K562 (cell line): ENCODE results near the gene CDK5RAP3. TPM values are rescaled to one million over a fixed set of nuclear protein-coding genes. Genes with fewer than 3 reads are reported as not detected.
A peak's percentile ranks its signal among the peaks of the same experiment; 100 is the strongest.

ENCODE experiments used
- ADNP ChIP-seq: fragments of 200-800 bp; sonication (Bioruptor generic); IDR thresholded peaks from 2 replicates; pipeline ENCODE4 v1.6.1; 2016; ENCODE audit warnings: missing genetic modification characterization, missing compliant biosample characterization
- BCOR ChIP-seq: fragments of 450-650 bp; IDR thresholded peaks from 2 replicates; pipeline ENCODE4 v1.6.1; 2016
- CREM ChIP-seq: IDR thresholded peaks from 2 replicates; pipeline ENCODE4 v1.6.1; 2014; ENCODE audit warnings: antibody characterized with exemption, low read depth
- GATAD2A ChIP-seq: fragments of 450-650 bp; IDR thresholded peaks from 2 replicates; pipeline ENCODE4 v1.6.1; 2017
- MTA1 ChIP-seq: fragments of 450-650 bp; IDR thresholded peaks from 2 replicates; pipeline ENCODE4 v1.6.1; 2017; ENCODE audit warnings: borderline replicate concordance
- NFIC ChIP-seq: fragments of 450-650 bp; IDR thresholded peaks from 2 replicates; pipeline ENCODE4 v1.6.1; 2017; ENCODE audit warnings: mild to moderate bottlenecking, inconsistent platforms
- RBM14 ChIP-seq: fragments of 200-400 bp; formaldehyde crosslinking; IDR thresholded peaks from 2 replicates; pipeline ENCODE4 v1.6.1; 2018; ENCODE audit warnings: low read depth, mild to moderate bottlenecking, low read length, moderate library complexity, borderline replicate concordance; ENCODE audit not compliant: insufficient read depth
- RFX1 ChIP-seq: fragments of 450-650 bp; IDR thresholded peaks from 2 replicates; pipeline ENCODE4 v1.6.1; 2016; ENCODE audit warnings: mild to moderate bottlenecking, moderate library complexity
- STAT5B ChIP-seq: fragments of 250-450 bp; sonication (Bioruptor Pico); IDR thresholded peaks from 2 replicates; pipeline ENCODE4 v1.8.0; 2021; ENCODE audit warnings: mild to moderate bottlenecking, inconsistent platforms
- TARDBP ChIP-seq: fragments of 450-650 bp; IDR thresholded peaks from 2 replicates; pipeline ENCODE4 v1.6.1; 2016
- ZNF764 ChIP-seq: fragments of 250-450 bp; sonication (Bioruptor Pico); IDR thresholded peaks from 2 replicates; pipeline ENCODE4 v1.4.0; 2020; ENCODE audit warnings: low read depth, mild to moderate bottlenecking, moderate library complexity
- polyA plus RNA-seq, 8 experiments: library from polyadenylated mRNA; depleted of rRNA in 4 of 8; stranded (reverse) in 5 of 8; unstranded in 3 of 8; fragments of >200 nt; fragmentation: Nextera tagmentation in 2 of 8; fragmentation: Illumina TruSeq in 1 of 8; extraction: Ambion mirVana in 2 of 8; extraction: Trizol in 1 of 8; gene quantifications; 2 replicates each; pipeline versions ENCODE4 v1.2.1 to v1.2.3, GENCODE V29; 2011 to 2014; ENCODE audit warnings: inconsistent platforms in 1 of 8, missing spikeins in 1 of 8
- total RNA-seq, 7 experiments: library from RNA; depleted of rRNA in 6 of 7; stranded (reverse); fragments of >200 nt in 6 of 7; fragmentation: Illumina TruSeq in 2 of 7; extraction: Trizol in 2 of 7; gene quantifications; 2 replicates each; pipeline versions ENCODE4 v1.2.1 to v1.2.3, GENCODE V29; 2011 to 2021; ENCODE audit warnings: low replicate concordance in 1 of 7

The CDK5RAP3 gene
- total and polyA plus RNA-seq, 9 of the 15 experiments (the other 6 are each of a cell fraction or from before 2014, with no cell fraction given) = 44.2 to 202 (median 91.5) TPM

DNA sequence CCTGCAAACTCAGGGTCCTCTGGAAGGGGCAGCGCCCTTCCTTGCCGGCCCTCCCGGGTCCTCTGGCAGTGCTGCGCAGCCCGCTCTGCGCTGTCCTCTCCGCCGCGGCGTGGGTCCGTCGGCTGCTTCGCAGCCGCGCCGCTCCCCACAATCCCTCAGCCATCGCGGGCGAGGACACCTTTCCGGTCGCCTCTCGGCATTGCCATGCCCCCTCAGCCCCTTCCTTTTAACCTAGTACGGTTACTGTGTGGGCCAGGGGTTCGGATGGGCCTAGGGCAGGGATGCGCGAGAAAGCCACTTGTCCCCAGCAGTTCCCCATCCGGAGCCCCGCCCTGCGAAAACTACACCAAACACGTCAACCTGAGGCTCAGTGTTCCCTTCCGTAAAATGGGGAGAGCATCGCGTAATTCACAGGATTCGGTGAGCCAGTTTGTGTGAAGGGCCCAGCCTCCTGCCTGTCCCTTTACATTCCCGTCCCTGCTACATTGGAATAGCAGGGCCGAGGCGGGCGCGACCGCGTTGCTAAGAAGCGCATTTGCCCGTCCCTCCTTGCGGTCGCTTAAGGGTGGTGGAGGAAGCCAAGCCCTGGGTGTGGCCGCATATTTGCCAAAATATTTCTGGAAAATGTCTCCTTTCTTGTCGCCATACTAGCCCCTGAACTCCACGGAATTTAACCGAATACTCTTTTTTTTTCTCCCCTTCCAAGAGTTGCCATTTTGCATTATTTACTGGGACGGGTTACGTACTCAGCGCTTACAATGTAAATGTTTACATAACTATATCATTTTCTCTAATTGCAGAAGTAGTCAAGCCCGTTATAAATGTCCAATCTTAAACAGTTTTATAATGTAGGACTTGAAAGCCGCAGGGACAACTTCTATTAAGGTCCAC lies 53.5 kb downstream of the CDK5RAP3 start (continued):
- TF ChIP-seq MTA1 (no peak), GATAD2A (0 out of 2 replicates have a peak, but pooled peaks have one; percentile 6), ZNF764 (CRISPR knock-in tag) (no peak), RFX1 (no peak), NFIC (0 out of 2 replicates have a peak, but pooled peaks have one; percentile 5), STAT5B (CRISPR knock-in tag) (no peak), BCOR (peak; percentile 97), ADNP (tag) (peak; percentile 73), RBM14 (0 out of 2 replicates have a peak, but pooled peaks have one; percentile 8), CREM (peak; percentile 34; the same call in 1 of the 2 replicates), TARDBP (no peak)
